ENCODE data around the gene RAB20.
A peak's percentile ranks its signal among the peaks of the same experiment; 100 is the strongest.
"Not testable (repeated sequence)": the region's sequence is repeated elsewhere in the genome, so short reads cannot be mapped to it uniquely, and the experiment has no call there.

Gene RAB20

GRCh38 chr13:110507678-110508381, 53.7 kb downstream of the RAB20 start:
- DNase-seq: no peak

- no peak for DNase-seq
Observed at GRCh38 chr13:110506859-110507566, 54.5 kb downstream of the RAB20 start.

GRCh38 chr13:110506396-110506795, 55.1 kb downstream of the RAB20 start:
- no peak for DNase-seq

DNA sequence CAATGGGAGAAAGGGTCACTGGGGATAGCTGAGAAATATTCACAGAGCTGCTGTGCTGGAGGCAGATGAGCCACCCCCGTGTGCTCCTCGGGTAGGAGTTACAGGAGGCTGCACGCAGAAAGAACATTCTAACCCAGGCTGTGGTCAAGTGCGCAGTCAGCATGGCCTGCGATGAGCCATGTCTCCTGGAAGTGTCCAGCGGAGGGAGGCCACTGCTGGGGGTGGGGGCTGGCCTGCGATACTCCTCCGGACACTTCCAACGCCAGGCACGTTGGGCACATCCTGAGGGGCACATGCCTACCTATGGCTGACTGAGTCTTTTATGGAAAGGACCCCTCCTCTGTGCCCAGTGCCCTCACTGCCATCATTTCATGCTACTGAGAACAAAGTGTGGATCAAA, 55.9 kb downstream of the RAB20 start:
- DNase-seq: no peak

- no peak for DNase-seq
Observed at GRCh38 chr13:110503979-110504499, 57.5 kb downstream of the RAB20 start.

DNA sequence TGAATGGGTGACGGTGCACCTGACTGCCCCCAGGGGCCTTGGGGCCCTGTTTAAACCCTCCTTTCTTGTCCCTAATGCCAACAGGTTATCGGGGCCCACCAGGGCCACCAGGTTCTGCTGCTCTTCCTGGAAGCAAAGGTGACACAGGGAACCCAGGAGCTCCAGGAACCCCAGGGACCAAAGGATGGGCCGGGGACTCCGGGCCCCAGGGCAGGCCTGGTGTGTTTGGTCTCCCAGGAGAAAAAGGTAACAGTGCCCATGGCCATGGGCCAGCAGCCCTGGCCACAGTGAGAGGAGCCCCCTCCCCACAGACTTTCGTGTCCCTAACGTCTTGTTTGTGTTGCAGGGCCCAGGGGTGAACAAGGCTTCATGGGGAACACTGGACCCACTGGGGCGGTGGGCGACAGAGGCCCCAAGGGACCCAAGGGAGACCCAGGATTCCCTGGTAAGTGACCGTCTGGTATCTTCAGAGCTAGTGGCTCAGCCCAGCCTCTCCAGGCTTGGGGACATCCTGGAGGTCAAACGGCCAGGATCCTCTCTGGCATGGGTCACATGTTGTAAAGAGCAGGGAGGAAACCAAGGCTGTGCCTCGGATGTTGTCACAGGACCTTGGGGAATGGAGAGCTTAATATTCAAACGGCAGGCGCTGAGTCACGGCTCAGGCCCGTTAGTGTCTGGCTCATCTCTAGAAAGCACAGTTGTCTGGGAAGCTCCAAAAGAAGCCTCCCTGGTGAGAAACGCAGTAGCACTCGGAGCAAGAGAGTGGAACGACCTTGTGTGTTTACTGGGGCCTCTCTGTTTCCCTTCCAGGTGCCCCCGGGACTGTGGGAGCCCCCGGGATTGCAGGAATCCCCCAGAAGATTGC, 58.3 kb downstream of the RAB20 start:
- DNase-seq: no peak

DNA sequence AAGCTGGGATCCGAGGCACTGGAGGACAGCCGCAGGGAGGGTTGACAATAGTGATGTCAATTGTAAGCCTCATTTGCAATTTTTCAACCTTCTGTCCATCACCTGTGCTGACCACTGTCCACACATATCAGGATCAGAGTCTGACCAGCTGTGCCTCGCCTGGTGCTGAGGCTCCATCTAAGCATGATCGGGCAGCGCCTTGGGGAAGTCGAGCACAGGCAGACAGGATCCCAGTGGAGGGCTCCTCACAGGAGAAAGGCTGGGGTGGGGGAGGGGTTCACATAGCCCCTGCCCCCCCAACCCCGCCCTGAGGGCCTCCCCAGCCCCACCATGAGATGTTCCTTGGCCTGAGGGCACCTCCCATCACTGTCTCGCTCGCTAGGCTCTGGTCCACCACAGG, 60.3 kb downstream of the RAB20 start:
- no peak for DNase-seq

GRCh38 chr13:110500341-110500740, 61.2 kb downstream of the RAB20 start:
- DNase-seq: no peak

- DNase-seq: peak; percentile 89 to 93
Observed at GRCh38 chr13:110499621-110500281, 61.8 kb downstream of the RAB20 start.

DNA sequence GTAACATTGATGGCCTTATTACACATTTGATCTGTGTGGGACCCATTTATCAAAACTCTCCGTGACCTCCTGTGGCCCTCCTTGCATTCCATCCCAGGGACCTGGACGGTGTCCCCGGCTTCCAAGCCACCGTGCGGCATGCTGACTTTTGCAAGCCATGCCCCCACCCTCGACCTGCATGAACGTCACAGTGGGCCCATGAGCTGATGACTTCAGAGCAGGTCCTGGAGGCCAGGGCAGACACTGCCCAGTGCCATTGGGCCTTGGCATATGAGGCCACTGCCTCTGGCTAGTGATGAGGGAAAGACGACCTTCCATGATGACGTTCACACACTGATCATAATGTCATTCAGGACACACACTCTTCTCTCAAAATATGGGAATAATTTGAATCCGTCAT, 62.8 kb downstream of the RAB20 start:
- no peak for DNase-seq

GRCh38 chr13:110498327-110498726, 63.2 kb downstream of the RAB20 start:
- DNase-seq: no peak

DNA sequence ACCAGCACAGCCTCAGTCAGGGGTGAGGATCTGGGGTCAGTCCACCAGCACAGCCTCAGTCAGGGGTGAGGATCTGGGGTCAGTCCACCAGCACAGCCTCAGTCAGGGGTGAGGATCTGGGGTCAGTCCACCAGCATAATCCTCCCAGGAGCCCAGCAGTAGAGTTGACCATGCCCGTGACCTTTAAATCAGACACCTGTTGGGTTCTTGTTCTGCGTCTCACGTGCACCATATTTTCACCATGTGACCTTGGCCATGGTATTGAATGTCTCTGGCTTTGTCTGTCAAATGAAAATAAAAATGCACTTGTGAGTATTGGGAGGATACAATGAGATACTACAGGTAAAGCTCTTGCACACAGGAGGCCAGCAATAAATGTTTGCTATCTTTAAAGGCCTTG, 63.6 kb downstream of the RAB20 start:
- not testable (repeated sequence) for DNase-seq

GRCh38 chr13:110497003-110497402, 64.5 kb downstream of the RAB20 start:
- no peak for DNase-seq

DNA sequence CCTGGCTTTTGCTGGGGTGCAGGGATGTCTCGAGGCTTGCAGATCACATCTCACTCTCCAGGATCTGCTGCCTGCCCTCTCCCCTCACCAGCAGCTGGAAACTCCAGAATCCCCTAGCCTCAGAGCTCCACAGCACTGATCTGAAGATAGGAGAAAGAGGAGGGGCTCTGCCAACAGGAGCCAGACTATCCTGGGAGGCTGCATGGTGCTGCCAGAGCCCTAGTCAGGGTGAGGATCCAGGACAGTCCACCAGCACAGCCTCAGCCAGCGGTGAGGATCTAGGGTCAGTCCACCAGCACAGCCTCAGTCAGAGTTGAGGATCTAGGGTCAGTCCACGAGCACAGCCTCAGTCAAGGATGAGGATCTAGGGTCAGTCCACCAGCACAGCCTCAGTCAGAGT, 65.2 kb downstream of the RAB20 start:
- DNase-seq: no peak

DNA sequence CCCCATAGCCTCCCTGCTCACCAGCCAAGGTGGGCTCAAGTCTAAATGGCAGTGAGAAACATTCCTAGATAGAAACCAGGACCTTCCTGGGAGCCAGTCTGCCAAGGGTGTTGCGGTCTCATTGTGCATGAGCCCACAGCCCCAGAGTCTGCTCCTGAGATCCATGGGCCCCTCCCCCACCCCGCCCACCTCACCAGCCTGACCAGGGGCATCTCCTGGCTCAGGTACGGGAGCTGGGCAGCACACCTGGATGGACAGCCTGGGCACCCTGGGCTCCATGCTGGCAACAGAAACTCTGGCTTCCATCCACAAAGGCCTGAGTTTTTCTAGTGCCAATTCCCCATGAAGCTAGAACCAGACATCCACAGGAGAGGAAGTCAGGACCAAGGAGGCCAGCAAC, 65.6 kb downstream of the RAB20 start:
- no peak for DNase-seq

DNA sequence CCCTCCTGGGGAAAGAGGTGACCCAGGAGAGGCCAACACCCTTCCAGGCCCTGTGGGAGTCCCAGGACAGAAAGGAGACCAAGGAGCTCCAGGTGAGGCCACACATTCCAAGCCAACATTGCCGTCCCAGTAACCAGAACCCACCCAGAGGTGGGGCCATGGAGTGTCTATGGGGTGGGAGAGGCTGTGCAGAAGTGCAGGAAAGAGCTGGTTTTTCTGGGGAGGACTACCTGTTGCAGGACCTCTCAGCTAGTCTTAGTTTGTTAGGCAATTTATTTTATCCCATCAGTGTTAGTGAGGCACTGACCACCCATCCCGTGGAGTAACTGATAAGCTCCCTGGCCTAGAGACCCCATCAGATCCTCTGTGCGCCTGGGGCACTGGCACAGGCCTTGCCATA, 66.1 kb downstream of the RAB20 start:
- no peak for DNase-seq

- DNase-seq: no peak
Observed at GRCh38 chr13:110493613-110494012, 67.9 kb downstream of the RAB20 start.

GRCh38 chr13:110492679-110493593, 68.6 kb downstream of the RAB20 start:
- DNase-seq: no peak

DNA sequence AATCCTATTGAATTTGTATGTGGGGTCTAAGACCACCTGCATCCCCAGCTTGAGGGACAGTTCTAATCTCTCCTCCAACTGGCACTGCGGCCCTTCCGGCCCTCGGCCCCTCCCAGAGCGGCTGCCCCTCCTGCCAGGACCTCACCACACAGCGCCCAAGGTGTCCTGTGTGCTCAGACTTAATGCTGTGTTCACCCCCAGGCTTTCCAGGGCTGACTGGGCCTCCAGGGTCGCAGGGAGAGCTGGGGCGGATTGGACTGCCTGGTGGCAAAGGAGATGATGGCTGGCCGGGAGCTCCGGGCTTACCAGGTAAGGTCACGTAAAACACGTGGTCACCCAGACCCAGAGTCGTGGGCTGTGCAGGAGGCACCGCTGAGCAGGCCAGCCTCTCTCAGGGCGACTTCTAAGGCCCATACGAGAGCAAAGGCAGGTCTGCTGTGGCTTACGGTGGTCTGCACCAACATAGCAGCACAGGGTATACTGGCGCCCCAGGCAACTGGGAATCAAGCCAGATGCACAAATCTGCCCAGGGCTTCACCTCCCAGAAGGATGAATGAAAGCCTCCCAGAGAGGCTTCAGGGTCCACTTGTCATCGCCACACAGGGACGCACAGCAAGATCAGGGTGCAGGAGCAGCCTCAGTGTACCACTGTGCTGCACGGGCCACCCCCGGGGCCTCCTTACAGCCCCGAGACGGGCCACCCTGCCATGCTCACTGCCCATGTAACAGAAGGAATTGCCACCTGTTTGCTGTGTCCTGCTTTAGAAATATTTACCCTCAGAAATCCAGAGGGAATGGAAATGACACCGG, 69.4 kb downstream of the RAB20 start:
- DNase-seq: no peak

- DNase-seq: no peak
Observed at GRCh38 chr13:110490009-110490770, 71.3 kb downstream of the RAB20 start.

Data from NCI-H2081 (cell line).